HK-2 (cell line): ENCODE measurements around the gene REV3L.
"Not testable (repeated sequence)": the region's sequence is repeated elsewhere in the genome, so short reads cannot be mapped to it uniquely, and the experiment has no call there.

ENCODE experiments used
- DNase-seq: peaks from one replicate; pipeline ENCODE4 v3.0.0-alpha.2; 2018; ENCODE audit not compliant: unreplicated experiment

REV3L gene

DNA sequence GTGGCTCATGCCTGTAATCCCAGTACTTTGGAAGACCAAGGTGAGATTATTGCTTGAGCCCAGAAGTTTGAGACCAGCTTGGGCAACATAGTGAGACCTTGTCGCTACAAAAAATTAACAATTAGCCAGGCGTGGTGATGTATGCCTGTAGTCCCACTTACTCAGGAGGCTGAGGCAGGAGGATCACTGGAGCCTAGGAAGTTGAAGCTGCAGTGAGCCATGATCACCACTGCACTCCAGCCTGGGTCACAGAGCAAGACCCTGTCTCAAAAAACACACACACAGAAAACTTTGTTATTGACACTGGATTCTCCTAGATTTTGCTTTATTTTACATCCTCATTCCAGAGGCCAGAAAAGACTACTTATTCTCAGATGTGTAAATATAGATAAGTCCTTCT lies 9.5 kb upstream of the REV3L start:
- no peak for DNase-seq

DNA sequence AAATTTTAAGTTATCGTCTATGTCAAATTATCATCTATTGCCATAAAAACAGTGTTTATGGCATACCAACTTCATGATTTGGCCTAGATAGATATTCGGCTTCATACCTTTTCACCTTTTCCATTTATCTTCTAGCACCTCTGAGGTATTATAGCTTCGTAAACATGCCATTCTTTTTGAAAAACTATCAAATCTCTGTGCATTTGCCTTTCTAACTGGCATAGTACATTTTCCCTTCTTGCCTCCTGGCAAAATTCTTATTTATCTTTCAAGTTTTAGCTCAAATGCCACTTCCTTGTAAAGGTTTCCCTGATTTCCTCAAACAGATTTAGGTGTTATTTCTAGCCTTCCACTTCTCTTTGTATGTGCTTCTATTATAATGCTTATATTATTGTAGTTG lies 7.0 kb upstream of the REV3L start:
- DNase-seq, result no peak

DNA sequence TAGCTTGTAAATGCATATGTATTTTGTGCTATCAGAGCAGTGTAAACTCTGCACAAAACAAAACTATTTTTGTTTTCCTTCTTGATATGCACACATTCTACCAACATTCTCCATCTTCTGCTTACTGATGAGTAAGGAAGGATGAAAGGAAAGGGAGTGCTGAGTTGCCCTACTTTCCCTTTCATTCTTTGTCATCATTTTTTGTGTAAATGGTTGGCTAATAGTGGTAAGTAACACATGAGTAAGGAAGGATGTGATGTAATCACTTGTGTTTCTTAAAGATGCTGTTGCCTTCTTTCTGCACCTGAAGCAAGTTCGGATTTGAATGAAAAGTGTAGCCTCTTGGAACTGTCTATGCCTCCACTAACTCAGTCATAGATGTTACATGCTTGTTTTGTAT lies 4.6 kb upstream of the REV3L start:
- DNase-seq, result no peak

DNA sequence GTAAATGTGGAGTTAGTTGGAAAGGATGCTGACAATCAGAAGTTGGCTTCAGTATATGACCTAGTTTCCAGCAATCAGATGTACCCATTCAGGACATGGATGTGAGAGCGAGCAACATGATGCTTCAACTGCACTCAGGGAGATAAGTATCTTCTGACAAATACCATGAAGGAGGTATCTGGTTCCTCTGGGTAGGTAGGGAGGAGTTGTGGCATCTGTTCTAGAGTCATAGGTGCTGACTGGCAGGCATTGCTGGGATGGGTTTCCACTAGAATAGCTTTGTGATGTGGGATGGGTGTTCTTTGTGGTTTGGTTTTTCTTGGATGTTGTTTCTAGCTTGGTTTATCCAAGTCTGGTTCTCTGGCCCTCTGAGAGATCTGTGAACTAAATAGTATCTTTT lies 3.9 kb upstream of the REV3L start:
- DNase-seq, result no peak

DNA sequence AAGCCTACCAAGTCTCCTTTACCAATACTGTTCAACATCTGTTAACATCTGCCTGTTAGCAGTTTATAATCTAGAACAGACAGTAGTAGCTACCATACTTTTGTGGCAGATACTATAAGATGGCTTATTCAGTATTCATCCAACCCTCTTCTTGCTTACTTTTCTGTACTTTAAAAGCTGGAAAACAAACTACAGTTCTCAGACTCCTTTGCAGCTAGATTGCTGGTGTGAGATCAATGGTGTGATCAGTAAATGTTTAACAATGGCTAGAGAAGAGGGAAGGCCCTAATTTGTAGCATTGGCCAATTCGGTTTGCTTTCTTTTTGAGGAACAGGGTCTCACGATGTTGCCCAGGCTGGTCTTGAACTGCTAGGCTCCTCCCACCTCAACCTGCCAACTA lies 3.5 kb upstream of the REV3L start:
- no peak for DNase-seq

DNA sequence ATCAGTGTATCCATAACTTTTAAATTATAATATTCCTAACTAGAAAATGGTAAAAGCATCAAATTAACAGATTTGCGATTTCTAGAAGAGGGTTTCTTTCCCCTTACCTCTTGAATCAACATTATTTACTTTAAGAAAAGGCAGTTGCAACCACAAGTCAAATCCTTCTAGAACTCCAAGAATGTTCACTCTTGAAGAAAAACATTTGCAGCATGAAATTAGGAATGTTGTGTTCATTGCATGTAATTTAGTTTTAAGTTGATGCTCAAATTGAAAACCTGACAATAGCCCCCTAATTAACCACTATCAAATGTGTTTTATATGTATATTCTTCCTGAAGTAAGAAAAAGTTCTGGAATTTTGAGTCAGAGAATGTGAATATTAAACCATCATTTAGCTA lies 2.3 kb upstream of the REV3L start:
- DNase-seq, result no peak

DNA sequence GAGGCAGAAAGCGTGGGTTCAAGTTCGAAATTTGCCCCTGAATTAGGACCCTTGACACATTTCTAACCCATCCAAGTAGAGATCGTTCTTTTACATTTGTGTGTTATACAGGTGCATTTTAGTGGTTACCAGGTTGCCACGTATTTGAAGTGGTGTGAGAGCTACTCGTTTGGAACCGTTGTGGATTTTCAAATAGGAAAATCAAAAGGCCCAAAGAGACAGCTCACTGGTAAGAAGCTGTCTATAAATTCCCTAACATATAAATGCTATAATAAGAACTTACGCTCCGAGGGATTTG lies 1.6 kb upstream of the REV3L start:
- no peak for DNase-seq

DNA sequence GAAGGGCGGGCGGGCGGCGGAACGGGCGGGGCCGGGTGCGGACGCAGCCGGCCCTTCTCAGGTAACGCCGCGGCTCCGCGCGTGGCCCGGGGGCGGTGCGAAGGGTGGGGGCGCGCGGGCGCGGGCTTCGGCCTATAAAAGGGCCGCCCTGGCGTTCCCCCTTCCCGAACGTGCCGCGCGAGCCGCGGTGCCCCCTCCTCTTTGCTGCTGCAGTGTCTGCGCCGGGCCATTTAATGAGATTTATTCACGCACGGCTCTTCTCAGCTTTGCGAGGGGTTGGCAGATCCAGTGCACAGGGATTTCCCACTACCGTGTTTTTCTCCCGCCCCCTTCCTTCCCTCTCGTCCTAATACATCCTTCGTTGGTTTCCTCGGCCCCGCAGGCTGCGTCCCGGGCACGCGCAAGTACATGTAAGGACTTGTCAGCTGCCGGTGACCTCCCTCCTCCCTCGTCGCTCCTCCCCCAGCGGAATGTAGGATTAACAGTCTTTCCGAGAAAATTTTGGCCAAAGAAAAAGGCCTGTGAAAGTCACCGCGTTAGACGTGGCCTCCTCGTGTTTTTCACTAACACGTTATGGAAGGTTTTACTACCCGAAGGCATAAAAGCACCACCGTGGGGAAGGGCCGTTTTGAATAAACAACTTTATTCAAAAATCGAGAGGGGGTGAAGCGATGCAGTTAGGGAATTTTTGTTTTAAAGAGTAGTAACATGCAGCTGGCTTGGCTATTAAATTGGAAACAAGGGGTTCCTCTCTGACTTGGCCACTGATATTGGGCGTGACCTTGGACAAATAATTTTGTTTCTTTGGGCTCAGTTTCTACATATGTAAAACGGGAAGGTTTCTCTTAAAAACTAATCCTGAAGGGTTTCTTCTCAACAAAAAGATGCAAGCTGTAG lies 966 bp upstream of the REV3L start:
- DNase-seq, result peak; percentile 84

DNA sequence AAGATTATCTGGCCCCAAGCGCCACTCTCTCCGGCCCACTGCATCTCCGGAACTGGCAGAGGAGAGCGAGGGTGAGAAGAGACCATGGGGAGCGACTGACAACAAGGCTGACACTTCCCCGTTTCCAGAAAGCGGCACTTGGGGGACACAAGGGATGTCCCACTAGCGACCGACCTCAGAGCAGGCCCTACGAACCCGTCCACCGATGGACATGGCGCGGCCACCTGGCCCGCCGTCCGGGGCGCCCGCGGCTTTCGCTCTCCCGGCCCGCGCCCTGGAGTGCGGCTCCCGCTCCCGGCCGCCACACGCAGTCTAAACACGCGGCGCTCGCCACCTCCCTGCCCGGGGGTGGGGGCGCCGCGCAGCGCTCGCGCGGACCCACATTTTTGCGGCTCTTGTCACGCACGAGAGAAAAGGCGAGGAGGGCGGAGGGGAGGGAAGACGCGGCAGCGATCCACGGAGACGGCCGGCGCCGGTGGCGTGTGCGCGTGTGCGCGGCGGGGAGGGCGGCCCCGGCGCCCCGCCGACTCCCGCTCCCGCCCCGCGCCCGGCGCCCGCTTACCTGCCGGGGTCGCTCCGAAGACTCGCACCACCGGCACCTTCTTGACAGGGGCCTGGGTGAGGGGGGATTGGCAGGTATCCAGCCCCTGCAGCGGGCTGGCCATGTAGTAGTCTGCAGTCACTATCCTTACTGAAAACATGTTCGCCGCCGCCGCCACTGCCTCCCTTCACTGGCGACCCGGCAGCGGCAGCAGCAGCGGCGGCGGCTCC lies 645 bp downstream of the REV3L start:
- DNase-seq, result peak; percentile 61

DNA sequence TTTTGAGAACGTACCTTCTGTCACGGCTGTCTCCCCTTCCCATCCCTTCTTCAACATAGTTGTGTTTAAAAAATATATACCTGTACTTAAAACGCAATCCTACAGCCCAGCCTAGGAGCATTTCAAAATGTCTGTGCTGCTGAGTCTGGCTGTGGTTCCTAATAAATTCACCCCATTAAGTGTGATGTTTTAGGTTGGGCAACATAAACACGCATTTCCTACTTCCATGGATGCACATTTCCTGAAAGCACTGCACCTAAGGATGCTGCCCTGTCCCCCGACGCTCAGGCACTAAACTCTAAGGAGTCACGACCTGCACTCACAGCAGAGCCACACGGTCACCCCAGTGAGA lies 1.2 kb downstream of the REV3L start:
- no peak for DNase-seq

DNA sequence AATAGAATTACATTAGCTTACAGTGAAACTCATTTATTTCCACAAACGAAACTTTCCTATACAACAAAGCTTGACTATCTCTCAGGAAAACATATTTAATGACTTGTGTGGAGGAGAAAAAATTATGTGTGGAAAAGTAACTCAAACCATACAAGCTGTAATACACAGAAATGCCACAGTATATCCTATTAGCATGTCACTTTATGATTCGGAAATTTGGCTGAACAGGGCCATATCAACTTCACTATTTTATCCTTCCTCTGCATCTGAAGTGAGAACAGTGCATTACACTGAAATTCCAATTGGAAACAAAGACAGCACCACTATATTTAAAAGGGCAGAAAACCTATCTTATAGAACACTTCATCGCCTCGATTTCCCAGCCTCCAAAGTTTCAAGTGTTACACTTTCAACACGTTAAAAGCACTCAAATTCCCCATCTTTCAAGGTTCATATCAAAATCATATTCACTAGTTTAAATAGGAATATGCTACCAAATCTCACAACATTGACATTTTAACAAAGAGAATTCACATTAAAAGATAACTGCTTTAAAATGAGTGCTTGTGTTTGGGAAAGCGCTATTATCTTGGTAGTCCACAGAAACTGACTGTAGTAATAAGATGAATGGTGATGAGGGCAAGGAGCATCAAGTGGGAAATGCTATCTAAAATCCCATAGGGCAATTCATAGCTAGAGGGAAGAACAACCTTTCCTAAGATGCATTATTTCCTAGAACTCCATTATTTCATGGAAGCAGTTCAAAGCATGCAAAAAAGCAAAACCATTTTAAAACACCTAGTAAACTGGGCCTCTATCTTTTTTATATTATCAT lies 1.8 kb downstream of the REV3L start:
- DNase-seq, result no peak

DNA sequence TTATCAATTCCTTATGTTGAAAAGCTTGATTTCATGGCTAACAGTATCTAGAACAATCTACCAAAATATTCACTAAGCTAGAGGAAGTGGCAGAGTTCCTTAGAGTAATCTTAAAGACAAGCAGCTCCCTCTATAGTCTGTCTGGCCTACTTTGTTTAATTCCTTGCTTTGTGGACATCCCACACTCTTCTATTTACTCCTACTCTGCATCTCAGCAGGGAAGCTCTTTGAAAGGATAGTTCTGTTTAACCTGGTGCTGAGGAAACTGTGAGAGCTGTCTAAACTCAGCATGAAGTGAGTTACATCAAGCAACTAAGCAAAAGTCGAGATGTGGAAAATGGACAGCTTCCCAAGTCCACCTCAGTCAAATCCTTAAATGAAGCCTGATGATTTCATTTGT lies 4.3 kb downstream of the REV3L start:
- no peak for DNase-seq

DNA sequence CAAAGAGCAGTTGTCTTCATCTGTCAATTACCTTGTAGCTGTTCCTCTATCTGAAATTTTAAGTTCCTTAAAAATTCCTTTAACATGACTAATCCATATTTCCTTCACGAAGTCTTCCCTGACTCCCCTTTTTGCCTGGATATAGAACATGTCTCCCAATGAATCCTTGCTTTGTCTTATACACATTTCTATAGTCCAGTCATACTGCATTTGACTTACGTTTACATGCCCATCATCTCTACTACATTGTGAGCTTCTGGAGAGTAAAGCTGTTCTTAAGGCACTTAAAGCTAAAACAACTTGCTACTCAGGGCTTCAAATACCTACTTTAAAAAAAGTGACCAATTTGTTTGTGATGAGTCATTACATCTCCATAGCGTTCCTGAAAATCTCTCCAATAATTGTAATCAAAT lies 4.9 kb downstream of the REV3L start:
- DNase-seq, result no peak

DNA sequence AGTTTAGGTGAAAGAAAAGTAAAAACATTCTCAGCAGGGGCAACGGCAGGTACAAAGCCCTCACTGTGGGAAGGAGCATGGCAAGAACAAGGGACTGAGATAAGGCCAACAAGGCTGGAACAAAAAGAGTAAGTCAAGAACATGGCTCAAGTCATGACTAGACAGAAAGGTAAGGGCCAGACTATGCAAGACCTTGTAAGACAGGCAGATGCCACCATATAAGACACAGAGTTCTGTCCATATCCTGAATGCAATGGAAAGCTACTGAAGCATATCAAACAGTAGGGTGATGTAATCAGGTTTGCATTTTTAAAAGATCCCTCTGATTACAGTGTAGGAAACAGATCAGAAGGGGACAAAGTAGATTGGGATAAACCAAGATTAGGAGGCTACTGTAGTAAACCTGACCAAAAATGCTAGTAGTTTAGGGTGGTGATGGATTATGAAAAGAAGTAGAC lies 5.5 kb downstream of the REV3L start:
- no peak for DNase-seq

DNA sequence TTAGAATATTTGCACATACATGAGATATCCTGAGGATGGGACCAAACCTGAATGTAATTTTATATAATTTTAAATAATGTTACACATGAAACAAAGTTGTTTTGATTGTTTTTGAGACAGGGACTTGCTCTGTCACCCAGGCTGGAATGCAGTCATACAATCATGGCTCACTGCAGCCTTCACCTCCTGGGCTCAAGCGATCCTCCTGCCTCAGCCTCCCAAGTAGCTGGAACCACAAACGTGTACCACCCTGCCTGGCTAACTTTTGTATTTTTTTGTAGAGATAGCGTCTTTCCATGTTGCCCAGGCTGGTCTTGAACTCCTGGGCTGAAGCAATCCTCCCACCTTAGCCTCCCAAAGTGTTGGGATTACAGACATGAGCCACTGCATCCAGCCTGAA lies 7.0 kb downstream of the REV3L start:
- DNase-seq, result not testable (repeated sequence)

DNA sequence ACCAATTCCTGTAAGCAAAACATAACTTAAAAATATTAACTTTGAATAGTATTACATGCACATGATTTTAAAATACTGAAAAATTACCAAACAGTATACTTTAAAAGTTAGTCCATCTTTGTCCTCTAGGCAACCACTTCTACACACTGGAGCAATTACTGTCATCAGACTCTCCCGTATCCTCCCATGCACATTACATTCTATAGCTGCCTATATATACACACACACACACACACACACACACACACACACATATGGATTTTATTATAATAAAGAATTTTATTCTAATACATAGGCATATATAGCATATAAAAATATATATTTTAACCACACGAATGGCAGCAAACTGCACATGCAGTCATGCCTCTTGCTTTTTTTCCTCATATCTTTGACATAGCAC lies 8.2 kb downstream of the REV3L start:
- DNase-seq, result no peak

DNA sequence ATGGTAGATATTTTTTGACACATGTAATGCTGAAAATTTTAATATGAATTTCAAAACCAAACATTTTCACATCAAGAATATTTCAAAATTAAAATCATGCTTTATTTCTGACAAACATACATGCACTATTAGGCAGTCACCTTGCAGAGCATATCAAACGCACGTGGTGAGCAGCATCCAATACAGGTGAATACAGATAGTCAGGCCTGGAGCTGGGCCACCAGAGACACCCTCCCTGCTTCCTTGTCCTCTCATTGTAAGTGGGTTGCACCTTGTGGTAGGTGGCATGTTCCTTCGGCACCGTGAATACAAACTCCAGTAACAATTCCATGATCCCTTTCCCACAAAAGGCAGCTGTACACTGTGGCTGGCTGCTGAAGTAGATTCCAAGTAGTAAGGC lies 8.9 kb downstream of the REV3L start:
- DNase-seq, result no peak

DNA sequence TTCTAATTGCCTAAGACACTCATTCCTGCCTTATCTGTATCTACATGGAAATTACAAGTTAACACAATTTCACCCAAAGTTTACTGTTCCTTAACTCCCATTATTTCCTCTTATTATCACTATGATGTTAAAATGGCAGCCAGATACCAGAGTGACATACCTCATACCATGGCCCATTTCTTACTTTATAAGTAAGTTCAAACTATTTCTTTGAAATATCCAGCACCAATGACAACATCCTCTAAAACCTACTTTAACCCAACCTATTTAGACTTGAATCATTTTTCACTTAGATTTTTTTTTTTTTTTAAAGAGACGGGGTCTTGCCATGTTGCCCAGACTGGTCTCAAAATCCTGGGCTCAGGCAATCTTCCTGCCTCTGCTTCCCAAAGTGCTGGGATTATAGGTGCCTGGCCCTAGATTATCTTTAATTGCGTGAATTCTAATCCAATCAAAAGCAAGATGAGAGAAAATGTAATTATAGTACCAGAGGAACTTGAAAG lies 10.0 kb downstream of the REV3L start:
- DNase-seq, result no peak

DNA sequence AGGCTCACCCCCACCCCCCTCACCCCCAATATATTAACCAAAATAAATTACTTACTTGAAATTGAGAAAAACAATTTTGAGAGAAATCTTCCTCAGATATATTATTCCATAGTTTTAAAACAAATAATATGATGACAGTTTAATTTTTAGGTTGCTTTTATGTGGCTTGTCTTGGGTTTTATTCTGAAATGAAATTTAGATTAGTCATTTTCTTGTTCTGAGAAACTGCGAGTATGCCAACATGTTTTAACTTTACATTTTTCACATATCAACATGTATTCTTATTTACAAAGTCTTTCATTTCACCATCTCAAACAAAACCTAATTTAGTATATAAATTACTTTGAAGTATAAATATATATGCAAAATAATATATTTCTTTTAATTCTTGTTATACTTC lies 11.1 kb downstream of the REV3L start:
- DNase-seq, result no peak

DNA sequence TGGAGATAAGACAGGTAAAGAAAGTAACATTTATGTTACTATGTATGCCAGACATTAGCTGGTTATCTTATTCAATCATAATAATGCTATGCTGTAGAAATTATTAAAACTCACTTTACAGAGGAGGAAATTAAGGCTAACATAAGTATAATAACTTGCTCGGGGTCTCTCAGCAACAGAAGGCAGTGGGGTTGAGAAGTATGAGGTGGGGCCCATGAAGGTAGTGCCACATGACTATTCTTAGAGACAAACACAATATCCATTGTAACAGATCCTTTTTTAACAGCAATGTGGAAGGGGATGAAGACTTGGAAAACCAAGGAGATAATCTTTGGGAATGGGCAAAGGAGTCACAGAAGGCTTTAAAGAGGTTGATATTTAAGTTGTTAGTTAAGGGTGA lies 11.5 kb downstream of the REV3L start:
- no peak for DNase-seq

DNA sequence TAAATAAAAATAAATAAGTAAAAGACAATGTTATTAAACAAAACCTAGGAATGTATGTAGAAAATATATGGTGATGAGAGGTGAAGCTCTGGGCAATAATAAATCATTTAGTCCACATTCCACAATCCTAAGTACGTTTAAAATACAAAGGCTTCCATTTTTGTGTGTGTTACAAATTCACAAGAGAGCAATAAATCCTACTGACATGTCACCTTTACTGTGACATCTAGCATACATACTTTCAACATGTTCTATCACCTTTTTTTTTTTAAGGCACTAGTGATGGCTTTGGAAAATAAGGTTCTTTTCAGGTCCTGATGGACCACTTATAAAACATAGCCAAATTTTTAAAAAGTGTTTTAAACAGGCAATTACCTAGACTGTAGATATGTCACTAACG lies 12.0 kb downstream of the REV3L start:
- no peak for DNase-seq

DNA sequence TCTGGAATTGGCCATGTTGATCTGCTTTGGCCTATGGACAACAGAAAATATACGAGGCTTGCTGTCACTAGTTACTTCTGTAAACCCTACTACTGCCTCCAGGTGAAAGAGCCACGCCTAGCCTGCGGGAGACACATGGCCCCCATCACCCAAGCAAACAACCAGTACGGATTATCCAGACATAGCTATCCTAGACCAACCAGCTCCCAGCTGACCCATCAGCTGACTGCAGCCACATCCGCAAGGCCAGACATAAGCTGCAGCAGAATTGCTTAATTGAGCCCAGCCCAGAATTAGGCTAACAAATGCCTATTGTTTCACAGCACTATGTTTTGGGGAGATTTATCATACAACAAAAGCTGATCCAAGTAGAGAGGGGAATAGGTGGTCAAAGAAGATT lies 13.5 kb downstream of the REV3L start:
- no peak for DNase-seq
